Measurements from ENCODE around the gene SCN1B.

Gene SCN1B

DNA sequence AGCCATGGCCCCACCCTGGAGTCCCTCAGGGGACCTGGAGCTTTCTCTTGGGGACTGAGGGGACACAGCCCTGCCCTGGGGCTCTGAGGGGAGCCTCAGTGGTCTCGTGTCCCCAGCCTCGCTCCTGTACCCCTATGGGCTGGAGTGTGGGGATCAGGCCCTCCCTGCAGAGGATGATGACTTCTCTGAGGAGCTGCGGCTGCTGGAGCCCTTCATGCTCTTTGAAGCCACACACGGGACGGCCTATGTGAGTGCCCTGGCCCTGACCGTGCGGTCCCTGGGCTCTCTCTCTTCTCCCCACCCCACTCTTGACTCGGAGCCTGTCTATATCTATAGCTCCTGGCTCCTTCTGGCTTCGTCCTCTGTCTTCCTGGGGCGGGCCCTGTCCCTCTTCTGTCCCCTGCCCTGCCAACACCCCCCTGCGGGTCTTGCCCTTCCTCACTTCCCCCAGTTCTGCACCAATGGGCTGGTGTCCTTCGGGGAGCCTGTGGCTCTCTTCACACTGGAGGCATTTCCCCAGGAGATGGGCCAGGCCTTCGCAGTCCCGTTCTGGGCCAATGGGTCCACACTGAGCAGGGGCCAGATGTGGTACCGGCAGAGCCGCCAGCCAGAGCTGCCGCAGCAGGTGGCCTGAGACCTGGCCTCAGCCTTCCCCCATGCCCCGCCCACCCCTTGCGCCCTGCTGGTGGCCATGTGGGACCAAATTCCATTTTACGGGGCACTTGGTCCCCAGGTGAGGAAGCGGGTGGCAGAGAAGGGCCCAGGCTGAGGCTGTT lies 44.3 kb downstream of the SCN1B start:
- DNase-seq (ENCODE audit: low spot score) = no peak

DNA sequence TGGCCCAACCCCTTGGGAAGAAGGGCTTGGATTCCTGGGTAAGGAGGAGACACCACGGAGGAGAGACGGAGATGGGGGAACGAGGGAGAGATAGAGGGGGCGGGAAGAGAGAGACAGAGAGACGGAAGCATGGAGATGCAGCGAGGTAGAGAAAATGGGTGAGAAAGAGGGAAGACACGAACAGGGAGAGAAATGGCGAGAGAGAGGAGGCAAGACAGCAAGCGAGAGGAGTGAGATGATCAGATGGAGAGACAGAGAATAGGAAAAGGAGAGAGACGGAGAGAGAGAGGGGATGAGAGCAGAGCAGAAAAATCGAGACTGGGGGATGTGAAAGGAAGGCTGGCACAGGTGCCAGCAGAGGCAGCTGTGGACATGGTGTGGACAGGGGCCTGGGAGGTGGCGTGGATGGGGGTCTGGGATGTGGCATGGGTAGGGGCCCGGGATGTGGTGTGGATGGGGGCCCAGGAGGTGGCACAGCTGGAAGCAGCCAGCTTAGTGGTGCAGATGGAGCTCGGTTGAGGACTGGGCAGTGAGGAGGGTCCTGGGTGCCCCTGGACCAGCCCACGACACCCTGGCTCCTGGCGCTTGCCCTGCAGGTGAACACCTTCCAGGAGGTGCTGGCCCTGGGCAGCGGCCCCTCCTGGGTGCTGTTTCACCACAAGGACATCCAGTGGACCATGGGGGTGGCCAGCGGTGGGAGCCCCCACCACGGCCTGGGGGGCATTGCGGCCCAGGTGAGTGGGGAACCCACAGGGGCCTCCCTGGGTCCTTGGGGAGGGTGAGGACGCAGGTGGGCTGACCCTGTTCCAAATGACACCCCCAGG lies 45.1 kb downstream of the SCN1B start:
- DNase-seq (ENCODE audit: low spot score) = no peak

DNA sequence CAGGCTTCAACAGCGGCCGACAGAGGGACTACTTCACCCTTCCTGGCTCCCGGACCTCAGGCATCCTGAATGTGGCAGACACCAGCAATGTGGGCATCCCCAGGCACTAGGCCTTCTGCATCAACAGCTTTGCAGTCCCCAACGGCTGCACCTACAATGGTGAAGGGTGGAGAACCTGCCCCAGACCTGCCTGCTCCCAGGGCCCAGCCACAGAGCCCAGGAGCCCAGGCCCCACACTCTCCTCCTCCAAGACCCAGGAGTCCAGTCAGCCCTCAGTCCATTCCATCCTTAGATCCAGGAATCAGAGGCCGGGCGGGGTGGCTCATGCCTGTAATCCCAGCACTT lies 45.7 kb downstream of the SCN1B start:
- no peak for DNase-seq (ENCODE audit: low spot score)

DNA sequence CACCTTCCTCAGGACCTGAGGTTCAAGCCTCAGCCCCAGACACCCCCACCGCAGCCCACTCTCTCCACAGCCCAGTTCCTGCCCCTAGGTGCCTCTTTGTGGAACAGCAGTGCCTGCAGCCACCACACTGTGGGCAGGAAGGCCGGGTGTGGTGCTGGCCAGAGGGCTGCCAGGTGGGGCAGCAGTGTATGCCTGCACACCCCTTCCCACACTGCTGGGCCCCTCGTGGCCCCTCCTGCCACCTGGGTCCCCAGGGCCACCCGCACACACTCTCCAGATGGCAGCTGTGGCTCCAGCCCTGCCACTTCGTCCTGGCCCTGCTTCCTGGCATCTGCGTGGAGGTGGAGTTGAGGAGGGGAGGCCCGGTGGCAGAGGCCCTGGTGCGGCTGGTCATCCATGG lies 46.4 kb downstream of the SCN1B start:
- no peak for DNase-seq (ENCODE audit: low spot score)

DNA sequence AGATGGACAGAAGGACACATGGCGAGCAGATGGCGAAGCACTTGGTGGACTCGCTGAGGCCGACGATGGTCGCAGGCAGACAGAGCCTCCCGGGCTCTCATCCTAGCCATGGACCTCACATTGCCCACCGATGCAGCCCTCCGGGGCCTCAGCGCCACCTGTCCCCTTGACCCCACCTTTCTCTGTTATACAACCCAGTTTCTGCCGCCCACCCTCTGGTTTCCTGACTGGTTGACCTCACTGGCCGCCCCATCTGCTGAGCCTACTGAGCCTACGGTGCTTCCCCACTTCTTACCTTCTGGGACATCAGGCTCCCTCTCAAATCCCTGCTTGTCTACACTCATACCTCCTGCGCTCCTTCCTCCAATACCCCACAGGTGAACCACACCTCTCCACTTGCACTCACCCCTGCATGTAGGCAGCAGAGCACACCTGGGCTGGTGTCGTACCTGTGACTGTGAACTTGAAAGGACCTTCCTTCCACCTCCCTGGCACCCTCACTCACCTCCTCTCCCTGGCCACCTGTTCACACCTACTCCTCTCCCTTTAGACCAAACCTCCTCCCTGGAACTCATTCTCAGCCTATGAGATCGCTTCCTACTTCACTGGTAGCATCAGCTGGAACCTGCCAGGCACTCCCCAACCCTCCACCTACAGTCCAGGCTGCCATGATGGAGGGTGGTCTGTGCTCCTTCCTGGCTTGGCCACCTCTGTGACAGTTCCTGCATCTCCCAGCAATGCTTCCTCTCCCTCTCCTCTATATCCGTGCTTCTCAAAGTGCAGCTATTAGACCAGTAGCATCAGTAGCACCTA lies 47.3 kb downstream of the SCN1B start:
- no peak for DNase-seq (ENCODE audit: low spot score)

DNA sequence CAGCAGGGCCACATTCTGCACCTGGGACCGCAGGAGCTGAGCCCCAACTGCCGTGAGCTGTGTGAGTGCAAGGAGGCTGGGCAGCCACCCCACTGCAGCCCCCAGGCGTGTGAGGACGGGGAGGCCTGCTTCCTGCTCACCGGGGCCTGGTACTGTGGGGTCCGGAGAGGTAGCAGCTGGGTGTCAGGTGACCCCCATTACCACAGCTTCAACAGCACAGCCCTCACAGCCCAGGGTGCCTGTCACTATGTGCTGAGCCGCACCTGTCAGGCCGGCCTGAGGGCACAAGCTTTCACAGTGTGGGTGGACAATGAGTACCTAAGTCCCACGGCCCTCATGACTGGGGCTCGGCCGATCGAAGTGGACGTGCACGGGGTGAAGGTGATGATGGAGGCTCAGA lies 49.6 kb downstream of the SCN1B start:
- no peak for DNase-seq (ENCODE audit: low spot score)

DNA sequence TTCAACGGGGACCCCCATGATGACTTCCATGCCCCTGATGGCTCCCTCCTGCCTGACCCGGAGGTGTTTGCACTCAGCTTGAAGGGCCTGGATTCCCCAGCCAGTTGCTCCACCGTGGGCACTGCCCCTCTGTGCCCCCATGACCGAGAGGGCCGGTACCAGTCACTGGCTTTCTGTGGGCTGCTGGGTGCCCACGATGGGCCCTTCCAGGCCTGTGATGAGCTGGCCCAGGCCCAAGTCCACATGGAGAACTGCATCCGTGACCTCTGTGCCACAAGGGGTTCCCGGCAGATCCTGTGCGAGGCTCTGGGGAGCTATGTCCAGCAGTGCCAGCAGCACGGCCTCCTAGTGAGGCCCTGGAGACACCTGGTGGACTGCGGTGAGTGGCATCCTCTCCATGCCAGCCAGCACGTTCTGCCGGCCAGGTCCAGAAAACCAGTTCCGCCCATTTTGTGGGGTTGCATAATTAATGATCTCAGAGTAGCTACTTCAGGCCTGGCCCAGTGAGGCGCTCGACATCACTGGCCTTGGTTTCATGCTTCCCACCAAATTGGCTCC lies 50.4 kb downstream of the SCN1B start:
- DNase-seq (ENCODE audit: low spot score) = no peak

DNA sequence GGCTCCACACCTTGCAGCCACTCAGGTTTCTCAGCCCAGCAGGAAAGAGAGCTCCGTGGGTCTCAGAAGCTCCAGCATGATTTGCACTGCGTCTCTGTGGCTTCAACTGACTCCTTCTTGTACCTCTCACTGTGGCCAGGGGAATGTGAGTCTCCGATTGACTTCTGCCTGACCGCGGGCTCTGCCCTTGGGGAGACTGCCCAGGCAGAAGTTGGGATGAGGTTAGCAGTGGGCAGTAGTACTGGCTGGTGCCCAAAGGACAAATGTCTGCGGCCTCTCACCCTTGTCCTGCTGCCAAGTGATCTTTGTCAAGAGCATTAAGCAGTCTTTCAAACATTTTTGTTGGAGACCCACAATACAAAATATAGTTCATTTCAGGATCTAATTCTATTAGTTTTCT lies 50.9 kb downstream of the SCN1B start:
- DNase-seq (ENCODE audit: low spot score) = no peak

DNA sequence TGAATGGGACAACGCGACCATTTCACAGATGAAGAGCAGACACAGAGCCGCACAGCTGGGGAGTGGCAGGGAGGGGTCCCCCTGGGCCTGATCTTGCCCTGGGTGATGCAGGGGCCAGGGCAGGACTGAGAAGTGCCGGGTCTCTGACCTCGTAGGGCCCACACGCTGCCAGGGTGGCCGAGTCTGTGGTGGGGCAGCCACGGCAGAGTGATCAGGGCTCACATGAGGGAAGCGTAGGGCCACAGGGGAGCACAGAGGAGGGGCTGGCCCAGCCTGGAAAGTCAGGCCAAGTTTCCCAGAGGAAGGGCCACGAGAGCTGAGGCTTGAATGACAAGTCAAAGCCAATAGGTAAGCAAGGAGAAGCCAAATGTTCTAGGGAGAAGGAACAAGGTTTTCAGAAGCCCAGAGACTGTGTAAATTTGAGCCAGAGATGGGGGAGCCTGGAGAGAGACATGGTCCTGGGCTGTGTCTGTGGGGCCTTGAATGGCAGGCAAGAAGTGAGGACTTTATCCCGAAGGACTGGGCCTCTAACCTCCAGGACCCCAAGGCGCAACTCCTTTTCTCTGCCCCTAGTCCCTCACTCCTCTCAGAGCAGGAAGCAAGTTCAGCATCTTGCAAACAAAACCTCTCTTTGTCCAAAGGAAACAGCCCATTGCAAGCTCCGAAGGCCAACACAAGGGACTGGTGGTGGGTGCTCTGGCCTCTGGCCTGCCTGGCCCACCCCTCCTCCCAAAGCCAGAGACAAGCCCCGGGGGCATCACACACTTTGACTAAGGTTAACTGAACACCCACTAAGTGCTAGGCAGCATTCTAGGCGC lies 53.6 kb downstream of the SCN1B start:
- DNase-seq (ENCODE audit: low spot score) = no peak

DNA sequence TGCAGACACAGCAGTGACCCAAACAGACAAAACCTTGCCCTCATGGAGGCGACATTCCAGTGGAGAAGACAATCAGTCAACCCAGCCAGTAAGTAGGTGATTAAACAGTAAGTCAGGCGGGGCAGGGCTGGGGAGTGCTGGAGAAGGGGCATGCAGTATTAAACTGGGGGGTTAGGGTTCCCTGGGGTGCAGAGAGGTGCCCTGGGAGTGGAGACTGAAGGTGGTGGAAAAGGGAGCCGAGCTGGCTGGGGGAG lies 54.2 kb downstream of the SCN1B start:
- no peak for DNase-seq (ENCODE audit: low spot score)

DNA sequence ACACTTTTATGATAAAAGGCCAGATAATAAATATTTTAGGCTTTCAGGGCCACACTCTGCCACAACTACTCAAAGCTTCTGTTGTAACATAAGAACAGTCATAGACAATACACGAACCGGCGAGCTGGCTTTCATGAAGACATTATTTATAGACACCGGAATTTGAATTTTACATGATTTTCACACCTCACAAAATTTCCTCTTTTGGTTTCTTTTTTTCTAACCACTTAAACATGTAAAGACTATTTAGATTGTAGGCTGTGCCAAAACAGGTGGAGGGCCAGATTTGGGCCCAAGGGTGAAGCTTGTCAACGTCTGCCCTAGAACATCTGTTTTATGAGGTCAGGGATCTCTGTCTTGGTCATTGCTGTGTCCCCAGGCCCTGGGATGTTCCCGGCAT lies 55.7 kb downstream of the SCN1B start:
- no peak for DNase-seq (ENCODE audit: low spot score)

DNA sequence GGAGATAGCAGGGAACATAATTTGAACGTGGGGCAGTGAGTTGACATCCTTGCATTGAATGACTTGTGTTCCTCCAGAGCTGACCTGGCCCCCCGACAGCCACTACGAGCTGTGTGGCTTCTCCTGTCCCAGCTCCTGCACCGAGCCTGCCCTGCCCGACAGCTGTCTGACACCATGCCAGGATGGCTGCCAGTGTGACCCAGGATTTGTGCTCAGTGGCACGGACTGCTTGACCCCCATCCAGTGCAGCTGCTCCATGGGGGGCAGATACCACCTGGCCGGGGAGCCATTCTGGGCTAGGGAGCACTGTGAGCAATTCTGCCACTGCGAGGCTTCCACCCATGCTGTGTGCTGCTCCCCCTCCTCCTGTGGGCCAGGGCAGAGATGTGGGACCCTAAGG lies 56.2 kb downstream of the SCN1B start:
- DNase-seq (ENCODE audit: low spot score) = no peak

DNA sequence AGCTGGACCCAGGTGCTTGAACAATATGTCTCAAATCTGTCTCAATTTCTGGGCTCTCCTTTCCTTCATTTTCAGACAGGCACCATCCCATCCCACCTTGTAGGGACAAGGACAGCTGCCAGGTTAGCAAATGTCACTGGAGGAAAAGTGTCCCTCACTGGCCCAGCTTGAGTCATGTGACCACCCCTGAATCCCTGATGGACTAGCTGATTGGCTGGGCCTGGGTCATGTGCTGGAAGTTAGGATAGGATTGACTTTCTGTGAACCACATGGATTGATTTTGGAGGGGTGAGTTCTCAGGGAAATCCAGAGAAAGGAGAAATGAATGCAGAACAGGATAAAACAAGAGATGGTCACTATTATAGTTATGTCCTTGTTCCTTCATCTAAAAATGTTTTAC lies 57.1 kb downstream of the SCN1B start:
- no peak for DNase-seq (ENCODE audit: low spot score)

DNA sequence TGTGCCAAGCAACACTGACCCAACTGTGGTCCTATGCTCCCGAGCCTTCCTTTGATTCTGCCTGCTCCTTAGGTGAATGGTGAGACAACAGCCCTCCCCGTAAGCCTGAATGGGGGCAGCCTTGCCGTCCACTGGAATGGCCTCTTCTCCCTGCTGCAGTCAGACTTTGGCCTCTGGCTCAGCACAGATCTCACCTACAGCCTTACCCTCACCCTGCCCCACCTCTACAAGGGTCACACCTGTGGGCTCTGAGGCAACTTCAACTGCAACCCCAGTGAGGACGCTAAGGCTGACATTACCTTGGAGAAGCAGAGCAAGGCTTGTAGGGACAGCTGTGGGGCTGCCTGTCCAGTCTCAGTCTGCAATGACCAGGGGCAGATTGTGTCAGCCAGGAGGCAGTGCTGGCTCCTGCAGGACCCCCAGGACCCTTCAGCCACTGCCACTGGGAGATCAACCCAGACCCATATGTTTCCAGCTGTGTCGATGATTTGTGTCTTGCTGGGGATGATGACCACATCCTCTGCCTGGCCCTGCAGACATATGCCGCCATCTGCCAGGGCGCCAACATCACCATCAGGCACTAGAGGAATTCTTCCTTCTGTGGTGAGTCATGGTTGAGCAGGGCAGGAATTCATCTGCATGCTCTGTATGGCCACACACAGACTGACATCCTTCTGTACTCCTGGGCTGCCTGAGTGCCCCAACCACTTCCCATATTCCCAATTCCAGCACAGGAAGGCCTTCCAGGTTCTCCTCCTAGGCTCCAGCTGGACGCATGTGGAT lies 58.1 kb downstream of the SCN1B start:
- DNase-seq (ENCODE audit: low spot score) = no peak

DNA sequence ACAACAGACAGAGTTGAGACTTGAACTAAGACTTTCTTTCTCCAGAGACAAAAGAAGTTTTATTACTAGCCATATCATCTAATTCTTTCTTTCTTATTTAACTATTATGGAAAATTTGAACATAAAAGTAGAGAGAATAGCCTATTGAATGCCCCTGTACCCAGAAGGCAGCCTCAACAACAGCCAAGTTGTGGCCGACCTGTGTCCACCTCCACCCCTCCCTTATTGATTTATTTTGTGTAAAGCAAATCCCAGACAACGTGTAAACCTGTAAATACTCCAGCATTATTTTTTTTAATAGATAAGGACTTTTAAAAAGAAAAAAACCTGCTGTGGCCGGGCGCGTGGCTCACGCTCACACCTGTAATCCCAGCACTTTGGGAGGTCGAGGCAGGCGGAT lies 59.3 kb downstream of the SCN1B start:
- no peak for DNase-seq (ENCODE audit: low spot score)

Measured in HuH-7.5 (cell line).